Activated naive CD4-positive, alpha-beta T cell treated with anti-CD3 and anti-CD28 coated beads for 36 hours (primary cell): ENCODE data around the gene NENF. TPM values are rescaled to one million over a fixed set of nuclear protein-coding genes. Genes with fewer than 3 reads are reported as not detected.

Source experiments
- CTCF ChIA-PET: fragments of 350-600 bp; sonication (Branson Sonifier 250); formaldehyde crosslinking; loops from one replicate; lab custom pipeline; 2021; ENCODE audit warnings: antibody characterized with exemption; lab: Charles Lee
- DNase-seq: peaks from one replicate; pipeline ENCODE4 v3.0.0-alpha.2; 2020
- H3K27ac Mint-ChIP-seq: one replicate; pipeline ENCODE4 v1.8.0; 2021; ENCODE audit warnings: mild to moderate bottlenecking, mixed read lengths
- H3K27me3 Mint-ChIP-seq: one replicate; pipeline ENCODE4 v1.8.0; 2021; ENCODE audit warnings: low read depth, mixed read lengths
- H3K36me3 Mint-ChIP-seq: one replicate; pipeline ENCODE4 v1.8.0; 2021; ENCODE audit warnings: low read depth, mixed read lengths
- H3K4me1 Mint-ChIP-seq: one replicate; pipeline ENCODE4 v1.8.0; 2021; ENCODE audit warnings: low read depth, mixed read lengths
- H3K4me3 Mint-ChIP-seq: one replicate; pipeline ENCODE4 v1.8.0; 2021; ENCODE audit warnings: mild to moderate bottlenecking, moderate library complexity, mixed read lengths
- H3K9me3 Mint-ChIP-seq: one replicate; pipeline ENCODE4 v1.8.0; 2021; ENCODE audit warnings: mixed read lengths
- intact Hi-C: fragments of 100-400 bp; cut with micrococcal nuclease; formaldehyde crosslinking; loops from one replicate; pipeline ENCODE4 v1.15.1; 2023
- total RNA-seq, 2 experiments: library from RNA; stranded (reverse); gene quantifications; one replicate each; pipeline ENCODE4 v1.2.3, GENCODE V29; 2021

Gene NENF
- total RNA-seq, 2 experiments from 2014 or later = 27.0 to 30.9 TPM

DNA sequence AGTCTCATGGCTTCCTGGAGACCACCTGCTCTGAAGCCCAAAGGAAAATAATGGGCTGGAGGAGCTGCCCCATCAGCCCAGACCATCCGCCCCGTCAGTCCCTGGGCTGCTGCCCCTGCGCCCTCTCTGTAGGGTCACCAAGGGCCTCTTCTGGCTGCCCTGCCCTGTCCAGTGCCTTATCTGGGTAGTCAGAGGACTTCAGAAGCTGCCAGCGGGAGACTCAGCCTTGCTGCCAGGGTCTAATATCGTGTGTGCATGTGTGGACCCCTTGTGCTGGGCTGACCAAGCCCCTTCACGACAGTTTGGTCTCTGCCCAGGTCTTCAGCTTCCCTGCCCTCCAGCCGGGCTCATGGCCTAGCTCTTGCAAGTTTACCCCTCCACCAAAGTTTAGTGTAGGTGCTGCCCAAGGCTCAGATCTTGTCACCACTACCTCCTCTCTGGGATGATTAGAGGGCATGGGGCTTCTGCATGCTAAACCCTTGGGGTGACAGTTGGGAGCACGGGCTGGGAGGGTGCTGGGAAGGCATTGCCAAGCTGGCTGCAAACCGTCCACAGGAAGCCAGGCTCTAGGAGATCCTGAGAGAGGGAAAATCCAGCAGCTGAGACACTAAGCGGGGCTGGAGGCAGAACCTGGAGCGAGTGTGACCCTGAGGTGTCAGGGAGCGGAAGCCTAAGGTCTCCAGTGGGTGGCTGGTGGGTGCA lies 20.6 kb downstream of the NENF start:
- Mint-ChIP-seq H3K36me3 (no peaks in the 10 kb centered on the region), H3K27me3 (no peaks in the 10 kb centered on the region), H3K27ac (no peak overlapping the region), H3K4me3 (no peak overlapping the region), H3K9me3 (no peaks in the 10 kb centered on the region), H3K4me1 (no peaks in the 10 kb centered on the region)
- DNase-seq = no peak
- intact Hi-C loops = no loop called here
- CTCF ChIA-PET = interaction anchor here (0.6 to 6.8 kb wide), 5 partner anchors 26 to 440 kb away, joined by 3 to 72 read pairs (median 5); no protein-coding TSS in a partner anchor

DNA sequence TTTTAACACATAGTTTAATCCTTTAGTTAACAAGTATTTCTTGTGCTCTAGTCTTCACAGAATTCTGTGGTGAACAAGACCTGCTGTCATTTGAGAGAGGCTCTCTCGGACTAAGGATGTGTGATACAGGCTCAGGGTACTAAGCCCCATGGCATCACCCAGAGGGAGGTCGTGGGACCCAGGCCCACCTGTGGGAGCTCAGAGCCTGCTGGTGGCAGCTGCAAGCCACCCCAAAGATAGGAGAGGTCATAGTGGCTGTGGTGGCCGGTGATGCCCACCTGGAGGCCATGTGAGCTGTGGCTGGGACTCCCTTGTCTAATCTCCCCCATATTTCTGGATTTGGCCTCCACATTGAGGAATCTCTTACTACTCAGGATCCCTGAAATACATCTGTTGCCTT lies 22.0 kb downstream of the NENF start:
- intact Hi-C loops = loop anchor here (2.0 to 5.0 kb wide), 2 partner anchors 162 to 296 kb away; no protein-coding TSS in a partner anchor
- no peaks in the 10 kb centered on the region for H3K9me3 Mint-ChIP-seq
- no peak overlapping the region for H3K27ac Mint-ChIP-seq
- no peak for DNase-seq
- CTCF ChIA-PET = interaction anchor here (0.5 to 6.8 kb wide), 23 partner anchors 13 to 771 kb away, joined by 3 to 82 read pairs (median 15); partner anchors contain the start of genes DTL, INTS7 and PACC1
- H3K36me3 Mint-ChIP-seq = no peaks in the 10 kb centered on the region
- no peaks in the 10 kb centered on the region for H3K27me3 Mint-ChIP-seq
- H3K4me1 Mint-ChIP-seq = peaks cover 3% of the 10 kb centered on the region
- H3K4me3 Mint-ChIP-seq = no peak overlapping the region

- no peaks in the 10 kb centered on the region for H3K27me3 Mint-ChIP-seq
- no peaks in the 10 kb centered on the region for H3K9me3 Mint-ChIP-seq
- CTCF ChIA-PET = interaction anchor here (0.5 to 6.8 kb wide), 72 partner anchors 9 to 783 kb away, joined by 3 to 82 read pairs (median 4); partner anchors contain the start of genes DTL, INTS7, NENF and PACC1
- H3K4me3 Mint-ChIP-seq = no peak overlapping the region
- intact Hi-C loops = loop anchor here (2.0 to 5.0 kb wide), 2 partner anchors 163 to 297 kb away; no protein-coding TSS in a partner anchor
- no peaks in the 10 kb centered on the region for H3K36me3 Mint-ChIP-seq
- no peak overlapping the region for H3K27ac Mint-ChIP-seq
- no peak for DNase-seq
- peaks cover 3% of the 10 kb centered on the region for H3K4me1 Mint-ChIP-seq
Observed at GRCh38 chr1:212455401-212455800, 22.7 kb downstream of the NENF start.

DNA sequence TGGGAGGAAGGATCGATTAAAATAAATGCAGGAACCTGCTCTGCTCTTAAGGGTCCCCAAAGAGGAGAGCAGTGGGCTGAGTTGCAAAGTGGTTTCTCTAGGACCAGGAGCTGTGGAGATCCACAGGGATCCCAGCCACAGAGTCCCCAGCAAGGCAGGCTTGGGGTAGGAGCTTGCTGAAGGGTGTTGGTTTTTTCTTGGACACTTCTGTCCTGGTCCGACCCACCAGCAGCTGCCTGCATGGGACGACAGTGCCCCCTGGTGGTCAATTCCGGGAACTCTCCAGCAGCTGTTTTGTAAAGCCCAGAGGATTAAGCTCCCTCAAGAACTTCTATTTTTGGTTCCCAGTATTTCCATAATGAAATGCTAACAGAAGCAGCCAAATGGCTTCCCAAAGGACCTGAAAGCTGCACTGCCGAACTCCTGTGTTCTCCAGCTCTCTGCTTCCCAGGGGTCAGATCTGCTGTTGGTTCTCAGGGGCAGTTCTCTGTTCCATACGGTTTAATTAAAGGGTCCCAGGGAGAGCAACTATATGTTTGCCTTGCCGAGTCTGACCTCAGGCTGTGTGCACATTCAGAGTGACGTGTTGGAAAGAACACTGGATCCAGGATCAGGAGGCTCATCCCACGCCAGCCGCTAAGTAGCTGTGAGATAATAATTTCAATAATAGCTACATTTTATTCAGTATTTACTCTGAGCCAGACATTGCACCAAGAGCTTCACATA lies 23.2 kb downstream of the NENF start:
- DNase-seq = peak; percentile 89
- H3K36me3 Mint-ChIP-seq = no peaks in the 10 kb centered on the region
- H3K4me1 Mint-ChIP-seq = peaks cover 3% of the 10 kb centered on the region
- CTCF ChIA-PET = interaction anchor here (0.5 to 6.8 kb wide), 101 partner anchors 10 to 980 kb away, joined by 3 to 82 read pairs (median 4); partner anchors contain the start of genes DTL, INTS7, NEK2 and NENF
- no peak overlapping the region for H3K27ac Mint-ChIP-seq
- H3K9me3 Mint-ChIP-seq = no peaks in the 10 kb centered on the region
- H3K27me3 Mint-ChIP-seq = no peaks in the 10 kb centered on the region
- H3K4me3 Mint-ChIP-seq = no peak overlapping the region
- intact Hi-C loops = loop anchor here (1.0 to 5.0 kb wide), 10 partner anchors 41 to 776 kb away; partner anchors contain the start of genes DTL, INTS7 and PACC1

GRCh38 chr1:212457740-212458338 lies 25.1 kb downstream of the NENF start:
- Mint-ChIP-seq H3K36me3 (no peaks in the 10 kb centered on the region), H3K27ac (no peak overlapping the region), H3K9me3 (no peaks in the 10 kb centered on the region), H3K27me3 (no peaks in the 10 kb centered on the region), H3K4me3 (no peak overlapping the region), H3K4me1 (peaks cover 3% of the 10 kb centered on the region)
- CTCF ChIA-PET = interaction anchor here (0.6 to 6.8 kb wide), 41 partner anchors 9 to 774 kb away, joined by 3 to 82 read pairs (median 4); partner anchors contain the start of genes DTL, INTS7 and PACC1
- intact Hi-C loops = loop anchor here (1.0 to 5.0 kb wide), 6 partner anchors 19 to 395 kb away; partner anchors contain the start of gene PACC1
- peak; percentile 85 for DNase-seq

- Mint-ChIP-seq H3K9me3 (no peaks in the 10 kb centered on the region), H3K27me3 (no peaks in the 10 kb centered on the region), H3K36me3 (no peaks in the 10 kb centered on the region), H3K4me3 (no peak overlapping the region), H3K4me1 (peaks cover 3% of the 10 kb centered on the region), H3K27ac (no peak overlapping the region)
- CTCF ChIA-PET = interaction anchor here (0.6 to 6.8 kb wide), 8 partner anchors 17 to 324 kb away, joined by 3 to 72 read pairs (median 6); no protein-coding TSS in a partner anchor
- intact Hi-C loops = loop anchor here (1.0 to 5.0 kb wide), 3 partner anchors 18 to 206 kb away; no protein-coding TSS in a partner anchor
- peak; percentile 42 for DNase-seq
Observed at GRCh38 chr1:212458817-212459216, 26.1 kb downstream of the NENF start.

GRCh38 chr1:212459656-212460055 lies 26.9 kb downstream of the NENF start:
- CTCF ChIA-PET = interaction anchor here (1.1 to 6.8 kb wide), 3 partner anchors 19 to 323 kb away, joined by 3 to 72 read pairs (median 3); no protein-coding TSS in a partner anchor
- no peak overlapping the region for H3K4me3 Mint-ChIP-seq
- no peaks in the 10 kb centered on the region for H3K36me3 Mint-ChIP-seq
- DNase-seq = no peak
- H3K4me1 Mint-ChIP-seq = peaks cover 3% of the 10 kb centered on the region
- no peaks in the 10 kb centered on the region for H3K27me3 Mint-ChIP-seq
- no peak overlapping the region for H3K27ac Mint-ChIP-seq
- H3K9me3 Mint-ChIP-seq = no peaks in the 10 kb centered on the region
- intact Hi-C loops = loop anchor here (5.0 kb wide), 1 partner anchor 167 kb away; no protein-coding TSS in a partner anchor

- intact Hi-C loops = no loop called here
- no peaks in the 10 kb centered on the region for H3K9me3 Mint-ChIP-seq
- H3K4me1 Mint-ChIP-seq = peaks cover 3% of the 10 kb centered on the region
- no peak overlapping the region for H3K4me3 Mint-ChIP-seq
- no peak for DNase-seq
- no peak overlapping the region for H3K27ac Mint-ChIP-seq
- no peaks in the 10 kb centered on the region for H3K27me3 Mint-ChIP-seq
- no peaks in the 10 kb centered on the region for H3K36me3 Mint-ChIP-seq
- CTCF ChIA-PET = no interaction called here
Observed at GRCh38 chr1:212460376-212460775, 27.7 kb downstream of the NENF start.

- DNase-seq = no peak
- intact Hi-C loops = no loop called here
- no peaks in the 10 kb centered on the region for H3K36me3 Mint-ChIP-seq
- peaks cover 3% of the 10 kb centered on the region for H3K4me1 Mint-ChIP-seq
- H3K4me3 Mint-ChIP-seq = peak overlapping the region; percentile 25
- no peaks in the 10 kb centered on the region for H3K9me3 Mint-ChIP-seq
- no peak overlapping the region for H3K27ac Mint-ChIP-seq
- H3K27me3 Mint-ChIP-seq = no peaks in the 10 kb centered on the region
- CTCF ChIA-PET = interaction anchor here (1.3 to 2.1 kb wide), 2 partner anchors 15 to 33 kb away, joined by 4 to 8 read pairs; no protein-coding TSS in a partner anchor
Observed at GRCh38 chr1:212461916-212462660, 29.4 kb downstream of the NENF start.

DNA sequence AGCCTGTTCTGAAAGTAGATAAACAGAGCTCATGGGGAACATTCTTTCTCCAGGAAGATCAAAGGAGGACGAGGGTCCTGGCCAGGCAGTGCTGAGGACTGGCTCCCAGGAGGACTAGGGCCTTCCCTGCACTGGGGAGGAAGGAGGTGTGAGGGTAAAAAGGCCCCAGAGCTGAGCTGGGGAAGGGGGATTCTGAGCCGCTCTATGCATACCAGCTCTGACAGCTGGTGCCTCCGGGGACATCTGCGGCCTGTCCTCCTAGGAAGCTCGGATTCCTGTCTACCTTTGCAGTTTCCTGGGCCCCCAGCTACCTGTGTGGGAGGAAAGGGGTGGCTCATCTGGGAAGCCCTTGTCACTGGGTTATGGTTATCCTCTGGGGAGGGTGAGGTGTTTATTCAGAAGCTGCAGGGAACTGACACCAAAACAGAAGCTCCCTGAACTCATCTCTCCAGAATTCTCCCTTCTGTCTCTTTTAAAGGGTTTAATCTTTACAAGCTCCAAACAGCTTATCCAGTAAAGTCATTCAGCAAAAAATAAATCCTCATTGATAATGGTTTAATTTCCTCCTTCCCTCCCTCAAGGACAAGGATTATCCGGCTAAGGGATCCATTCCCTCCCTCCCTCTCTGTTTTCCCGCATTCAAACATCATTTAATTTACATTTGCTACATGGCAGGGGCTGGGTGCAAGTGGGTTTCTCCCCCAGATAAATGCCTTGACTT lies 31.0 kb downstream of the NENF start:
- Mint-ChIP-seq H3K27ac (no peak overlapping the region), H3K27me3 (no peaks in the 10 kb centered on the region), H3K4me1 (peaks cover under 1% of the 10 kb centered on the region), H3K36me3 (no peaks in the 10 kb centered on the region), H3K4me3 (no peak overlapping the region), H3K9me3 (no peaks in the 10 kb centered on the region)
- intact Hi-C loops = no loop called here
- no peak for DNase-seq
- CTCF ChIA-PET = interaction anchor here (0.7 to 12.3 kb wide), 5 partner anchors 7 to 722 kb away, joined by 3 to 72 read pairs (median 6); no protein-coding TSS in a partner anchor
